NAMALWA (cell line): Measurements from ENCODE around the gene TIMM29.

Experiments
- DNase-seq: peaks from one replicate; pipeline ENCODE4 v3.0.0-alpha.2; 2015; ENCODE audit warnings: low spot score

The TIMM29 gene

DNA sequence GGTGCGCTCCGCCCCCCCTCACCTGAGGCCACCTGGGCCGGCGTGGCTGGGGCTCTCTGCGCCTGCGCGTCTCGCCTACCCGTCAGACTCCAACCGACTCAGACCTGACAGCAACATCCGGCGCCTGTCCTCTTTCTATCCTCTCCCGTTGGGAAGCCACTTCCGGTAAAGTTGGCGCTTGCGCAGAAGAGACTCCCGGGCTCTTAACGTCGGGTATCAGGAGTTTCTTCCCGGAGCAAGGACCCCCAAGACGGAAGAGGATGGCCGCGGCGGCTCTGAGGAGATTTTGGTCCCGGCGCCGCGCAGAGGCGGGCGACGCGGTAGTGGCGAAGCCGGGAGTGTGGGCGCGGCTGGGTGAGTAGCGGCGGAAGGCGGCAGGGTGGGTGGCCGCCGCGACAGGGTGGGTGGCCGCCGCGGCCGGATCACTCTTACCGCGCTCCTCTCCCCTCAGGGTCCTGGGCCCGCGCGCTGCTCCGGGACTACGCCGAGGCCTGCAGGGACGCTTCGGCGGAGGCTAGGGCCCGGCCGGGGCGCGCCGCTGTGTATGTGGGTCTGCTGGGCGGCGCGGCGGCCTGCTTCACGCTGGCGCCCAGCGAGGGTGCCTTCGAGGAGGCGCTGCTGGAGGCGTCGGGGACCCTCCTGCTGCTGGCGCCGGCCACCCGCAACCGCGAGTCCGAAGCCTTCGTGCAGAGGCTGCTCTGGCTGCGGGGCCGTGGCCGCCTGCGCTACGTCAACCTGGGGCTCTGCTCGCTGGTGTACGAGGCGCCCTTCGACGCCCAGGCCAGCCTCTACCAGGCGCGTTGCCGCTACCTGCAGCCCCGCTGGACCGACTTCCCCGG is at the start of gene TIMM29, which contains the start of gene YIPF2:
Gene TIMM29 (plus strand): TSS at position 249 of the 839 bp plus-strand sequence. CDS start 12 bp downstream, at position 261.
Gene YIPF2 (minus strand): TSS at position 77 of the 839 bp plus-strand sequence. CDS start 229 bp downstream, outside the sequence.
- DNase-seq, result peak; percentile 97

DNA sequence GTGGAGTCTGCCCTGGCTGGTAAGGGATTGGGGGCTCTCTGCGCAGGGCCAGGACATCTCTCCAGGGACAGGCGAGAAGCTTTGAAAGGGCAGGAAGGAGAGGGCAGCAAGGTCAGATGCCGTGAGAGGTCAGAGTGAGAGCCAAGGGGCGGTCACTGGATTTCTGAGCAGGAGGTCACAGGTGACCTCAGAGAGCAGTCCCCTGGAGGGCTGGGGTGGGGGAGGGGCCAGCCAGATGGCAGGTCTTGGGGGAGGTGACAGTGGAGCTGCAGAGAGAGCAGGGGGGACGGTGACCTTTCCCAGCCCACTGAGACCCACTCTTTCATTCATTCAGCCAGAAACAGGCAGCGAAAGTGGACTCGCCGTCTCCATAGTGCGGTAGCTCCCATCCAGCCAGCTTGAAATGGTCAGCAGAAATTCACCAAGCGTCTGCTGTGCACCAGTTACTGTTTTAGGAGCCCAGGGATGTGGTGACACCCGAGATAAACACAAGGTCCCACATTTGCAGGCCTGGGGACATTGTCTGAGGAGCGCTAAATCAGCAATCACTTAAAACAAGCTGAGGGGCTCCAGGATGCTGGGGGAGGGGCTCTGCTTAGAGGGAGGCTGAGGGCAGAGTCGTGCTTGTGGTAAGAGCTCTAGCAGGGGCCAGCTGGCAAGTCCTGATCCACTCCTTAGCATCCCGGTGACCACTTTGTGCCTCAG is 47.1 kb upstream of the TIMM29 start:
- no peak for DNase-seq

DNA sequence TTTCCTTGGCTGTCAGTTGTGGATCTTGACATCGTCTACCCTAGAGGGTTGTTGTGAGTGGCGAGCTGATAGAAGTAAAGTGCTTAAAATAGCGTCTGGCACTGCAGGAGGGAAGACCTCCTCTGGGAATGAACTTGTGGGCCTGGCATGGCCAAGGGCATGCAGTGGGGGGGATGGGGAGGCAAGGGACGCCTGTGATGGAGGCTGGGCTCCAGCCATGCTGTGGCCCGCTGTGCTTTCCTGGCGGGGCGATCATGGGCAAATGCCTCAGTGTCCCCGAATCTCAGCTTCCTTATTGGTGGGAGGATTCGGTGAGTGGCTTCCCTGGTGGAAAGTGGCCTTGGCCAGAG is 46.5 kb upstream of the TIMM29 start:
- no peak for DNase-seq

DNA sequence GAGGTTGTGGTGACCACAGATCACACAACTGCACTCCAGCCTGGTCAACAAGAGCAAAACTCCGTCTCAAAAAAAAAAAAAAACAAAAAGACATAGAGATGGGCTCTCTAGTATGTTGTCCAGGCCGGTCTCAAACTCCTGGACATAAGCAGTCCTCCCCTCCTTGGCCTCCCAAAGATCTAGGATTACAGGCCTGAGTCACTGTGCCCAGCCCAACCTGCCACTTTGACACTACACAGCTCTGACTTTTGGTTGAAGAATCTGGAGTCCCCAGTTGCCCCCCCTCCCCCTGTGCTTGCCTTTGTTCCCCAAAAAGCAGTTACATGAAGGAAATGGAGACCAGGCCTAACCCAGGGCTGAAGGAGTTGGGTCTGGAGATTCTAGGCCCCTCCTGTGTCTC is 44.3 kb upstream of the TIMM29 start:
- no peak for DNase-seq

DNA sequence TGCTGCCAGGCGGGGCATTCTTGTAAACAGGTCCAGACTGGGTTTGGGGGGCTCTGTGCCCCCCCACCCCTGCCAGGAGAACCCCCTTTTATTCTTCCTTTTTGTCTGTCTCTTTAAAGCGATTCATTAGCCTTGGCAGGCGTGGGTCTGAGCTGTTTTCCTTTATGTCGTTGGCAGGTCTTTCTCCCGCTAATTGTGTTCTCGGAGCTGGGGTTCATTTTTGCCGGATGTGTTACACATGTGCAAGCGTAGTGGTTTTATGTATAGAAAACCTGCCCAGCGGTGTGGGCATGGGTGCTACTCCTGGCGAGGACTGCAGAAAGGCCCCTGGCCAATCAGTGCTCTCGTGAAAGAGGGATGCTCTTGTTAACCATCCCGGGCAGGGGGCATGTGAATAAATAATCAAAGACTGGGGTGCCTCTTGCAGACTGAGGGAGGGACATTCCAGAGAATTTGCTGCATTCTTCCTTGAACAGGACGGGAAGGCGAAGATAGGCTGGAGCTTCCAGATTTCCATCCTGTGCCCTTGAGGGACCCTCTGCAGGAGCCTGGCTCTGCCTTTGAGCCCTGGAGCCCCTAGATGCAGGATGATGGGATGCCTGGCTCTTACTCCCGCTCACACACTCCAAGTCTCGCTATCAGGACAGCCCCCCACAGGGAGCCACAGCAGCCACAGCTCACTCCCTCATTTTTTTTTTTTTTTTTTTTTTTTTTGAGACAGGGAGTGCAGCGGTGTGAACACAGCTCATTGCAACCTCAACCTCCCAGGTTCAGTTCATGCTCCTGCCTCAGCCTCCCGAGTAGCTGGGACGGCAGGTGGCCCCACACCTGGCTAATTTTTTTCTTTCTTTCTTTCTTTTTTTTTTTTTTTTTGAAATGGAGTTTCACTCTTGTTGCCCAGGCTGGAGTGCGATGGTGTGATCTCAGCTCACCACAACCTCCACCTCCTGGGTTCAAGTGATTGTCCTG is 43.1 kb upstream of the TIMM29 start:
- DNase-seq, result no peak

DNA sequence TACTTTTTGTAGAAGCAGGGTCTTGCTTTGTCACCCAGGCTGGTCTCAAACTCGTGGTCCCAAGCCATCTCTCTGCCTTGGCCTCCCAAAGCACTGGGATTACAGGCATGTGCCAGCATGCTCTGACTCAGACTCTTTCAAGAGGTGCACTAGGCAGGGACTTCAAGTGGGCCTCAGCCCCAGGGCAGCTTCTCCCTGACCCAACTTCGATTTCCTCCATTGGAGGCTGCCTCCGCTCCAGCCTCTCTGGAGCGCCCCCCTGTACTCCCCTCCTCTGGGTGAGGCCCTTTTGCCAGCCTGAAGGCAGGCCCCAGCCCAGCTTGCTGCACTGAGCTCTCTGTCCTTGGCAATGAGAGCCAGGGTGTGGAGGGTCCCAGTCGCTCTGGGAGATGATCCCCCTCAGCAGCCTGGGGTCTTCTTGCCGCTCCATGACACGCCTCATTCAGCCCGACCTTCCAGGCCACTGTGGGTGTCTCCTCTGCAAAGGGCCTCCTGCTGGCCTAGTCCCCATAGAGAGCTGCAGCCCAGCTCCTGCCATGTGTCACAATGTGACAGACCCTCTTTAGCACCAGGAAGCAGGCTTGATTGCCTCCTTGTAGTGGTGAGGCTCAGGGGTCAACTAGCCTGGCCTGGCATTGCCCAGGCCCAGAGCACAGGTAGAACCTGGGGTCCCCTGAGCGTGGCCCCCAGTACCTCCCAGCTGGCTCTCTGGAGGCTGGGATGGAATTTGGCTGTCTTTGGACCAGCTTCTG is 40.8 kb upstream of the TIMM29 start:
- DNase-seq, result no peak

DNA sequence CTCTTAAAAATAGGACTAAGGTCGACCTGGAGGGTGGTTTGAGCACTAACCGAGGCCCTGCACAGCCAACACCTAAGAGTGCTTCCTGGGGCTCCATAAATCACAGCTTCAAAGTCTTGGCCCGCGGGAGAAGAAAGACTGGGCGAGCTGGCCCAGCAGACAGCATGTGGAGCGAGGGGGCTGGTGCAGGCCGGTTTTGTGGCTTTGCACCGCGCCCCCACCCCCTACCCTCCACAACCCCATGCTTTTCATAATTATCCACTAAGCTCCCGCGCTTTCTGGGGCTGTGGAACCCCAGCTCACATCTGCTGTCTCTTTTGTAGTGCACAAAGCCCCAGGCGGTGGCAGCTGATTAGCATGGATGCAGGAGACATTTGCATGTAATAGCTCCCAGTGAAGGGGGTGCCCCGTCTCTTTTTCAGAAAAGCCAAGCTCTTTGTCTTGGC is 40.2 kb upstream of the TIMM29 start:
- no peak for DNase-seq

DNA sequence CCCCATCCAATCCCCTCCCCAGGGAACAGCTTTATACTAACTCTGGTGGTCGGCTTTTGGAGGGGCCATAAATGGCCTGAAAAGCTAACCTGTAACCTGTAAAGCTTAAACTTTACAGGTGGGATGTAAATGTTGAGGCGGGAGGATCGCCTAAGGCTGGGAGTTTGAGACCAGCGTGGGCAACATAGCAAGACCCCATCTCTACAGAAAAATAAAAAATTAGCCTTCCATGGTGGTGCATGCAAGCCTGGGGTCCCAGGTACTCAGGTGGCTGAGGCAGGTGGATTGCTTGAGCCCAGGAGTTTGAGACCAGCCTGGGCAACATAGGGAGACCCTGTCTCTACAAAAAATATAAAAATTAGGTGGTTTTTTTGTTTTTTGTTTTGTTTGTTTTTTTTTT is 38.7 kb upstream of the TIMM29 start:
- no peak for DNase-seq

DNA sequence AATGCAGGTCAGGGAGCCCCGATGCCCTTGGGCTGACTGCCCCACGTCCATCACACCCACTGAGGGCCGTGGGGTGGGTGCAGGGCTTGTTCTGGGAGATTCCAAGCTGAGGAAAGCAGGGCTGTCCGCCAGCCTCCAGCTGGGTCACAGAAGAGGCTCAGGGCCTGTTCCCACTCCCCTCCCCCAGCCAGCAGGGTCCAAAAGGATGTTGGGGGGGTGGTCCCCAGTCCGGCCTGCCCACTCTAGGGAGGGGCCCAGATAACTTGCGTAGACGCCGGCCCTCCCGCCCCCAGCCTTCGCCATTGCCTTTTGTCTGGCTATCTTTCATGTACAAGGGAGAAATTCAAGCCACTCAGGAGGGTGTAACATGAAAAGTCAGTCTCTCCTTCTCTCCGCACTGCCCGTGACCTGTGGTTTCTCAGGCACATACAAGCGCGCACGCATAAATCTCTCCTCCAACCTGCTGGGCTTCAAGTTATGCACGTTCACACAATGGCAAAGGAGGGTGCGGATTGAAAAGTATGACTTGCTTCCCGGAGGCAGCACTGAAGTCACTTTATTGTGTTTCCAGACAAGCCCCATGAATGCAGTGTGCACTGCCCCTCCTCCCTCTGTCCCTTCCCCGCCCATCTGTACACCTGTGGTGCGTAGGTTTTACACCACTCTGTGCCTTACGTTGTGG is 37.1 kb upstream of the TIMM29 start:
- no peak for DNase-seq

DNA sequence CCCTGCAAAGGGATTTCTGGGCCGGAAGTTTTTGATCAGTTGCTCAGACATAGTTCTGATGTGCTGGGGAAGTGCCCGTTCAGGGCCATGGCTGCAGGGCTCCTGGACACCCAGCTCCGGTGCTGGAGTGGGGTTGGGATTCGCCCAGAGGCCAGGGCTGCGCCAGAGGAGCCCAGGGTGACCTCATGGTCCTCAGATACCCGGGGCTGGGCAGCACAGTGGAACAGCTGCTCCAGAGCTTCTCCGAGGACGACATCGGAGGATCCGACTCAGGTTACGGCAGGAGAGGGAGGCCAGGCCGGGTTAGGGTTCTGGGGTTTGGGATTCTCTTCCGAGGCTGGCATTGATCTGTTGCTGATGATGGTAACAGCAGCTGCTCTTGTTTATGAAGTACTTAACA is 36.4 kb upstream of the TIMM29 start:
- no peak for DNase-seq

DNA sequence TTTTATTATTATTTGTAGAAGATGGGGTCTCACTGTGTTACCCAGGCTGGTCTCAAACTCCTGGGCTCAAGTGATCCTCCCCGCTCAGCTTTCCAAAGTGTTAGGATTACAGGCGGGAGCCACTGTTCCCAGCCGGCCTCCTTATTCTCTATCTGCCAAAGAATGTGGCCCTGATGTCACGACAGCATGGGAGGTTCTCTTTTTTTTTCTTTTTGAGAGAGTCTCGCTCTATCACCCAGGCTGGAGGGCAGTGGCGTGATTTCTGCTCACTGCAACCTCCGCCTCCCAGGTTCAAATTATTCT is 33.7 kb upstream of the TIMM29 start:
- no peak for DNase-seq

DNA sequence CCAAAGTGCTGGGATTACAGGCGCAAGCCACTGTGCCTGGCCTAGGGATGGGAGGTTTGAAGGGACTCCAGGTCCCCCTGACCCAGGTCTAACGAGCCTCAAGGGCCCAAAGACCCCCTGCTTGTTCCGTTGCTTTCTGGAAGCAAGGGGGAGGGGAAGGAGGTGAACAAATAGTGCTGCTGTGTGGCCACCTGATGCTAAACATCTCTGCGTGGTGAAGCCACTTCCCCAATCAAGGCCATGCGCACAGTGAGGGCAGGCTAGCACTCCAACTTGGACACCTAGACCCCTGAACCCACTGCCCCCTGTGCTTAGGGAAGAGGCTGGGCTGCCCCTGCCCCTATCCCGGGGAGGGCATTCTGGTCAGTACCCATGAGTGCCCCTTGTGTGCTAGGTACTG is 33.2 kb upstream of the TIMM29 start:
- no peak for DNase-seq

DNA sequence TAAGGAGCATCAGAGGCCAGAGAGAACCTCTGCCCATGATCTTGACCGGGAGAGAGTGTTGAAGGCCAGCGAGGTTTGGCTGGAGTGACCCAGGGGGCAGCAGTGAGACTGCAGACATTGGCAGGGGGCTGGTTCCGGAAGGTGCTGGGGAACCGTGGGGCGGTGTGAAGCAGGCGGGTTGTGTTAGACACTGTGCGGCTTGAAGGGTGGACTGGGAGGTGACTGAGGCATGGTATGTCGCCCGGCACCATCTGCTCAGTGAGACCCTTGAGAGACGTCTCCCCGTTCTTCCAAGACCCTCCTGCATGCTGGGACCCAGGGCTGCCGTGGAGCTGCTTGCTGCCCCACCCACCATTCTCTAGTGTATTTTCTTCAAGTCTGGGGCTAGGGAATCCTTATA is 32.7 kb upstream of the TIMM29 start:
- DNase-seq, result no peak

DNA sequence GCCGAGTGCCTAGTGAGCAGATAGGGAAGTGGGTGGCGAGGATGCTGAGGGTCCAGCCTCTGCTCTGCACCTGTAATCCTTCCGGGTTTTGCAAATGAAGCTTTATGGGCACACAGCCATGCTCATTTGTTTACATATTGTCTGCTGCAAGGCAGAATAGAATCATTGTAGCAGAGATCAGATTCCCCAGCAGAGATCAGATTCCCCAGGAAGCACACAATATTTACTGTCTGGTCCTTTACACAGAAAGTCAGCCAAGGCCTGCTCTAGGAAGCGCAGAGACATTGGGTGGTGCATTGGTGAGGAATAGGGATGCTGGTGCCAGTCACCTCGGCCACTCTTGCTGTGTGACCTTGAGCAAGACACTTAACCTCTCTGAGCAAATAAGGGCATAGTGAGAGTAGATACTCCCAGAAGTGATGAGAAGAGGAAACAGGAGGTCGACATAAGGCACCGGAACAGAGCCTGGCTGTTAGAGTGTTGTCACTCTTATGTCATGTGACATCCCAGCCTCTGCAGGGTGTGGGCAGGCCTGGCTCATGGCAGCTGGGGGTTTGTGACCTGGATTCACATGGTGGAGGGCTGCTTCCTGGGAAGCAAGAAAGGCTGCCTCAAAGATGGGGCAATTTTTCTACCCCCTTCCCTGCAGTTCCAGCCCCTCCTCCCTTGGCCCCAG is 31.6 kb upstream of the TIMM29 start:
- no peak for DNase-seq

DNA sequence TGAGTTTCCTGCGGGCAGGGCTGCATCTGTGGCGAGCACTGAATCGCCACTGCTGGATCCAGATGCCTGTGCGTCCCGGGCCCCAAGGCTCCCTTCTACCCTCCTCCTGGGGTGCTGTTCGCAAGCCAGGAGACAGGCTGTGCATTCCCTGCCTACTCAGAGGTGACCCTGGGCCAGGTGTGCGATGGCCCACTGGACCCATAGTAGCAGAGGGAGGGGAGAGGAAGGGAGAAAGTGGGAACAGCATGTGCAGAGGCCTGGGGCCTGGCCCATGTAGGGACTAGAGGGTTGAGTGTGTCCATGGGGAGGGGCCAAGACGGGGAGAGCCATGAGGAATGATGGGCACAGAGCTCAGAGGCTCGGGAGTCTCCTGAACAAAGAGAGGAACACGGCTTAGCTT is 30.0 kb upstream of the TIMM29 start:
- no peak for DNase-seq

DNA sequence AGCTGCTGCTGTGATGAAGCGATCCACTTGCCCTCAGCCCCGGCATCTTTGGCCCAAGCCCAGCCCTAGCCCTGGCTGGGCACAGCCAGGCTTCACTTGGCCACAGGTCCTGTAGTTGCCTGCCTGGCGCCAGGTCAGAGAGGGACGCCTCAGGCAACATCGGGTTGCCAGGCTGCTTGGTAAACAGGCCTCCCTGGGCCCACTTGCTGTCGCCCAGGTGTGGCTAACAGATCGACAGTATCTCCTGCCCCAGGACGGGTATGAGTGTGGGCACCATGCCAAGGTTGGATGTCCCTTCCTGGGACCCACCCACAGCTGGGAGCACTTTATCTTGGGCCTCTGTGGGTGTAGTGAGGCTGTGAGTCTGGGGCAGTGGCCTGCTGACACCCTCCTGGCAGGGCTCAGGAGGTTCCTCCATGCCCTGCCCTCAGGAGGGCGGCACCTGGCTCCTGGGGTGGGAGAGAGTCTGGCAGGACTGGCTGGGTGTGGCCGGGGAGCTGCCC is 29.4 kb upstream of the TIMM29 start:
- no peak for DNase-seq

DNA sequence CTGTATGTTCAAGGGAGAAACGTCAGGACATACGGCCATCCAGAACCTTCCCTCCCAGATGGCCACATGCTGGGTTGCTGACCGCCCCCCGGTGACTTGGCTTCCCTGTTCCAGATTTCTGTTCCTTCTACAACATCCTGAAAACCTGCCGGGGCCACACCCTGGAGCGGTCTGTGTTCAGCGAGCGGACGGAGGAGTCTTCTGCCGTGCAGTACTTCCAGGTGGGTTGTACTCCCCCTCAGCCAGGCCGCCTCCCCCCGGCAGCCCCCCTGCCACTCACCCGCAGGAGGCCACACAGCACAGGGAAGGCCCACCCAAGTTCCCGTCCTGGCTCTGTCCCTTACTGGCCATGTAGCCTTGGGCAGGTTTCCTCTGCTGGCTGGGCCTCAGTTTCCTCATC is 20.7 kb upstream of the TIMM29 start:
- DNase-seq, result no peak

DNA sequence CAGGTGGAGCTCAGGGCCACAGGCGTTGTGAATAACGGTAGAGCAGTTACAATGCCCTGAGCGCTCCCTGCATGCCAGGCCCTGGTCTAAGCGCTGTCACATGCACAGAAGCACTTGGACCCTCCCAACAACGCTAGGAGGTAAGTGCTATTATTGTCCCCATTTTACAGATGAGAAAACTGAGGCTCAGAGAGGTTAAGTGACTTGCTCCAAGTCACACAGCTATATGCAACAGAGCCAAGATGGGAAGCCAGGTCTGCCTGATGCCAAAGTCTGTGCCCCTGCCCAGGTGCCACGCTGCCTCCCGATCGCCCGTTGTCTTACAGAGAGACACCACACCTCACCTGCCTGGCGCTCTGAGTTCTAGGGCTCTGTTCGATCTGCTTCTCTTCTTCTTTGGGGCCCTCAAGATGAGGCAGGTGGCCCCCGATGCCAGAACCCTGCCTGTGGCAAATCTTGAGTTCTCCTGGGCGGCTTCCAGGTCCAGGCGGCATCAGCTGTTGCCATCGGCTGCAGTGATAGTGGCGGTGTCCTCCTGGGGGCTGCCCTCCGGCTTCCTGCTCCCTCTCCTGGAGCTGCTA is 20.1 kb upstream of the TIMM29 start:
- DNase-seq, result no peak

DNA sequence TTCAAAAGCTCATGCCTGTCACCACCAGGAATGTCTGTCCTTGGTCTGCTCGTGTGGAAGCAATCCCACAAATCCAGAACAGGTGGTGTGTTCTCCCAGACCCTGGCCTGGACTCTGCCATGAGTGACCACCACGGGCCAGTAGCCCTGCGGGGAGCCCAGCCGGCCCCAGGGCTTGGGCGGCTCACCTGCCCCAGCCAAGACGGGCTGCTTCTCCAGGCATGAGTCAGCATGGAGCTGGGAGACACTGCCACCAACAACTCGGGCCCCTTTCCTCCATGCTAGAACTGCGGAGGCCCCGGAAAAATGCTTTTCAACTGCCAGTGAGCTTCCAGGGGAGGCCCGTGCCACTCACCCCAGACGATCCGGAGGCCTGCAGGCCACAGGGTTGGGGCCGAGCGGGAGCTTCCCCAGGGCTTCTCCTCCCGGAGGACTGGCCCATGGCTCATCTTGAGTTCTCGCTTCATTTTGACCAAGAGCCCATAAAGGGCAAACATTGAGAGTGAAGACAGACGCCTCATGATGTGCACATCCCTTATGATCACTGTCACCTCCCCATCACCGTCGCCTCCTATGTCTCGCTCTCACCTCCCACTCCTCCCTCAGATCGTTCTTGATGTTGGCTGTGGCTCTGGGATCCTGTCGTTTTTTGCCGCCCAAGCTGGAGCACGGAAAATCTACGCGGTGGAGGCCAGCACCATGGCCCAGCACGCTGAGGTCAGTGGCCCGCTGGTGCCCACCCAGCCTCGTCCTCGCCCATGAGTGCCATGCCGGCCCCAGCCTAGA is 16.8 kb upstream of the TIMM29 start:
- DNase-seq, result no peak
